GM18951 (cell line): ENCODE results near the gene OR5B12.

Experiments
- POLR2A ChIP-seq: IDR thresholded peaks from 4 replicates; pipeline ENCODE4 v1.6.1; 2011; ENCODE audit warnings: mild to moderate bottlenecking; ENCODE audit not compliant: insufficient read length, insufficient read depth; ENCODE audit errors: extremely low read depth
- in situ Hi-C: fragments of 300-500 bp; cut with MboI; formaldehyde crosslinking; loops from one replicate; pipeline ENCODE4 v1.12.0; 2022; ENCODE audit warnings: low sequenced_read_pairs, mixed read lengths, inconsistent platforms; ENCODE audit not compliant: unreplicated experiment

OR5B12 gene

GRCh38 chr11:58442136-58442535, at the start of gene OR5B12:
TSS of gene OR5B12 (minus strand) at chr11:58442236. CDS start at chr11:58440151, 2,085 bp downstream.
- in situ Hi-C loops: no loop called here
- no peak for TF ChIP-seq POLR2A

- no peak for TF ChIP-seq POLR2A
- in situ Hi-C loops: no loop called here
Observed at GRCh38 chr11:58490827-58491226, 48.8 kb upstream of the OR5B12 start.

GRCh38 chr11:58487170-58487569, 45.1 kb upstream of the OR5B12 start:
- in situ Hi-C loops: no loop called here
- TF ChIP-seq POLR2A: no peak

GRCh38 chr11:58485961-58486360, 43.9 kb upstream of the OR5B12 start:
- no peak for TF ChIP-seq POLR2A
- in situ Hi-C loops: no loop called here

GRCh38 chr11:58471892-58472291, 29.9 kb upstream of the OR5B12 start:
- in situ Hi-C loops: no loop called here
- no peak for TF ChIP-seq POLR2A

- in situ Hi-C loops: no loop called here
- no peak for TF ChIP-seq POLR2A
Observed at GRCh38 chr11:58466293-58466692, 24.3 kb upstream of the OR5B12 start.

GRCh38 chr11:58465690-58466089, 23.7 kb upstream of the OR5B12 start:
- in situ Hi-C loops: no loop called here

GRCh38 chr11:58451585-58451984, 9.5 kb upstream of the OR5B12 start:
- TF ChIP-seq POLR2A: no peak

More at GRCh38 chr11:58465690-58466089, 23.7 kb upstream of the OR5B12 start:
- TF ChIP-seq POLR2A: no peak

GRCh38 chr11:58446294-58446693, 4.3 kb upstream of the OR5B12 start:
- in situ Hi-C loops: no loop called here
- no peak for TF ChIP-seq POLR2A

More at GRCh38 chr11:58451585-58451984, 9.5 kb upstream of the OR5B12 start:
- in situ Hi-C loops: no loop called here

GRCh38 chr11:58444300-58444699, 2.3 kb upstream of the OR5B12 start:
- no peak for TF ChIP-seq POLR2A
- in situ Hi-C loops: no loop called here

- in situ Hi-C loops: no loop called here
- TF ChIP-seq POLR2A: no peak
Observed at GRCh38 chr11:58438486-58438885, 3.5 kb downstream of the OR5B12 start.

- TF ChIP-seq POLR2A: no peak
- in situ Hi-C loops: no loop called here
Observed at GRCh38 chr11:58434217-58434616, 7.8 kb downstream of the OR5B12 start.

- TF ChIP-seq POLR2A: no peak
- in situ Hi-C loops: no loop called here
Observed at GRCh38 chr11:58433638-58434203, 8.3 kb downstream of the OR5B12 start.

- TF ChIP-seq POLR2A: no peak
- in situ Hi-C loops: no loop called here
Observed at GRCh38 chr11:58429273-58429672, 12.8 kb downstream of the OR5B12 start.

GRCh38 chr11:58428021-58428420, 14.0 kb downstream of the OR5B12 start, which contains the start of gene OR5B2:
TSS of gene OR5B2 (minus strand) at chr11:58428121. CDS start at chr11:58423261, 4,860 bp downstream.
- in situ Hi-C loops: no loop called here
- TF ChIP-seq POLR2A: no peak
